Inferior parietal cortex (tissue), 1 donor: ENCODE measurements around the gene NKAPL.
A peak's percentile ranks its signal among the peaks of the same experiment; 100 is the strongest.

Experiments used
- DNase-seq: peaks from one replicate; pipeline ENCODE4 v3.0.0-alpha.2; 2016; ENCODE audit errors: extremely low spot score

Gene NKAPL

GRCh38 chr6:28258877-28259777, at the start of gene NKAPL:
NKAPL (plus strand) TSS chr6:28259297; CDS start chr6:28259372, 75 bp downstream.
- DNase-seq: peak; percentile 64

DNA sequence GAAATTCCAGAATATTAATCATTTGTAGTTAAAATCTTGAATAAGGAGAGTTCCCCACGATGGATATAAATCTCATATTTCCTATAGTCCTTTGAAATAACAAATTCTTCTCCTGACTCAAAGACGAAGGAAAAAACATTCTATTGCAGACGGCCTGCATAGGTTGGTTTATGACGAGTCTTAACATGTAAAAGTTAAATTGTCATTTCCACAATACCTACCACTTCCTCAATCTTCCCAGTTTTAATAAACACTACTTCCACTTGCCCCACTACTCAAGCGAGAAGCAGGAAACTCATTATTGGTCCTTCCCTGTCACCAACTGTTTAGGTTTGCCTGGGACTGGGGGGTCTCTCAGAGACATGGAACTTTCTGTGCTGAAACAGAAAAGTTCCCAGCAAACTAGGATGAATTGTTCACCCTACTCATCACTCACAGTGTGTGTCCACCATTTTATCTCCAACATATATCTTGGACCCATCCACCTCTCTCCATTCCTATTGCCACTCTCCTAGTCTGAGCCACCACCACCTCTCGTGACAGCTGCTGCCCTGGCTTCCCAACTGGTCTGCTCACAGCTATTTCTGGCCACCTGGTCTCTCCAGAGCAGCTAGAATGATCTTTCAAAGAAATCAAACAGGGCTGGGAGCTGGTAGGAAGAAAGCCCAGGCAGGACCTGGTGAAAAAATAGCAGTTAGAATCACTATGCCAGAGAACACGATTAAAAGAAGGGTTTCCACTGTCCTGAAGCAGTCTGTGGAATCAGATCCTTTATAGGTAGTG, 49.2 kb upstream of the NKAPL start:
- DNase-seq: no peak

DNA sequence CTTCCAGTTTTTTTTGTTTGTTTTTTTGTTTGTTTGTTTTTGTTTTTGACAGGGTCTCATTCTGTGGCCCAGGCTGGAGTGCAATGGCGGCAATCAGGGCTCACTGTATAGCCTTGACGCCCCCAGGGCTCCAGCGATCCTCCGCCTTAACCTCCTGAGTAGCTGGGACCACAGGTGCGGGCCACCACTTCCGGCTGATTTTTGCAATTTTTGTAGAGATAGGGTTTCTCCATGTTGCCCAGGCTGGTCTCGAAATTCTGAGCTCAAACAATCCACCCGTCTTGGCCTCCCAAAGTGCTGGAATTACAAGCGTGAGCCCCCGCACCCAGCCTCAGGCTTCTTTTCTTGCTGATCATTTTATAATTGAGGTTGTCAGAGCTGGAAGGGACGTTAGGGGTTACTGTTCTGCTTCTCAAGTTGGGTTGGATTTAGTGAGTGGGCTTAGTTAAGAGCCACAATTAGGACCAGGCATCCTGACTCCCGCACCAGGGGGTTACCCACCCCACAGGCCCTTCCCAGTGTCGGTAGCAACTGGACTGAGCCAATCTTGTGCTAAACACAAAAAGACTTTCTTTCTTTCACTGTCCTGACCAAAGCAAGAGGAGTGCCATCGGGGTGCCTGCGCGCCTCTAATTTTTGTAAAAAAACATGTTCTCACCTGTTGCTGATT, 47.1 kb upstream of the NKAPL start:
- DNase-seq: no peak

- DNase-seq: peak; percentile 54
Observed at GRCh38 chr6:28212510-28213212, 46.4 kb upstream of the NKAPL start.

DNA sequence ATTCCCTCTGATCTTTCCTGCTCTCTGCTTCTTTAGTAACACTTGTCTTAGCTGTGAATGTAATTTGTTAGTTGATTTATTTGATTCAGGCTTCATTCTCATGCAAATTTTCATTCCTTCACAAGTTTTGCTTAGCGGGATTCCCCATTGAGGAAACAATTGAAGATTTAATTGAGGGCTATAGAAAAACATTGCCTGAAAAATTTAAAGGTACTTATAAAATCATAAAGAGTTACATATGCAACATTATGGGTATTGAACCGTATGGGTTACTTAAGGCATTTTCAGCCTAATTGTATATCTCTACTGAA, 45.9 kb upstream of the NKAPL start:
- DNase-seq: no peak

- no peak for DNase-seq
Observed at GRCh38 chr6:28215425-28215824, 43.7 kb upstream of the NKAPL start.

DNA sequence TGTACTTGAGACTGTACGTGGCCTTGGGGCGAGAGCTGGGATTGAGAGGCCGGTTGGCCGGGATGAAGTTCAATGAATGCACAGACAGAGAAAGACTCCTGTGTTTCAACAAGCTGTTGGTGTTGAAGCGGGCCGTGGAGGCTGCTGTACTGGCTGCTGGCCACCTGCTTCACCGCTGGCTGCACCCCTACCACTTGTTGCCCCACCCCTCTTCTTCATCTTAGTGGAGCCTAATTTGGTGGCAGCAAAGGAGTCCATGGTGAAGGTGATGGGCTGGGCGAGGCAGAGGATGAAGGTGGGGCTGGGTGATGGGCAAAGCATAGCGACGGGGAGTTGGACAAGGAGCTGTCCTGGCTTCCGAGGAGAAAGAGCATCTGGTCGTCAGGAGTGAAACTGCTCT, 41.2 kb upstream of the NKAPL start:
- no peak for DNase-seq

DNA sequence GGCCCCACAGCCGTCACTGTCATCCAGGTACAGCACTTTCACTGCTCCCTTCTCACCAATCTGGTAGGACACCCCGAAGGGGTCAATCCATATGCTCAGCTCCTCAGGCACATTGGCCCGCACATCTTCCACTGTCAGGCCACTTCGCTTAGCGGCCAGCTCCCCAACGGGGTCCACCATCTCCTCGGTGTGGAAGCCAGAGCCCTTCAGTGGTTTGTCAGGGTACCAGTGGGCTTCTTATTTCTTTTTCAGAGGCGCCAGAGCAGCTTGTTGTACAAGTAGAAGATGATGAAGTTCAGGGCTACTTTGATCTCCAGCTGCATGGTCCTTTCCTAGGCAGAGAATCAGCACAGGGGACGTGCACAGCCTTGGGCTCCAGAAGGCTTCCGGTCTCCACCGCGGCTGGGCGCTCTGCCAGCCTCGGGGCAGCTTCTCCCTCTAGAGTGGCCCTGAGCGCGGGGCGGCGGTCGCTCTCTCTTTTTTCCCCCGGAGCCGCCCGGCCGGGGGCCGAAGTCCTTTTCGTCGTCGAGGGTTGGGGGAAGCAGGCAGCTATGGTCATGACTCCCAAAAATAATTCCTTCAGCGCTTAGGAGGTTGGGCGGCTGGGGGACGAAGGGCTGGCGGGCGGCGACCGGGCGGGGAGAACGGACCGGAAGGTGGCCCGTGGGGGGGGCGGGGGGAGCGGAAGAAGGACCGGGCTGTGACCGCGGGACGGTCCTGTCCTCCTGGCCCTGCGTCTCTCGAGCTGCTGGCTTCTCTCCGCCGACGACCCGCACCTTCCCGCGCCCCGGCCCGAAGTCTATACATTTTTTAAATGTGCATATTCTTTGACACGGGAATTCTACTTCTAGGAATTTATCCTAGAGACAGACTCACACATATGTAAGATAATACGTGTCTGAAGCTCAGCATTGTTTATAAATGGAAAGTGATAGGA, 40.5 kb upstream of the NKAPL start:
- DNase-seq: peak; percentile 52

GRCh38 chr6:28220257-28221133, 38.6 kb upstream of the NKAPL start:
- no peak for DNase-seq

GRCh38 chr6:28224131-28225055, 34.7 kb upstream of the NKAPL start:
- no peak for DNase-seq

DNA sequence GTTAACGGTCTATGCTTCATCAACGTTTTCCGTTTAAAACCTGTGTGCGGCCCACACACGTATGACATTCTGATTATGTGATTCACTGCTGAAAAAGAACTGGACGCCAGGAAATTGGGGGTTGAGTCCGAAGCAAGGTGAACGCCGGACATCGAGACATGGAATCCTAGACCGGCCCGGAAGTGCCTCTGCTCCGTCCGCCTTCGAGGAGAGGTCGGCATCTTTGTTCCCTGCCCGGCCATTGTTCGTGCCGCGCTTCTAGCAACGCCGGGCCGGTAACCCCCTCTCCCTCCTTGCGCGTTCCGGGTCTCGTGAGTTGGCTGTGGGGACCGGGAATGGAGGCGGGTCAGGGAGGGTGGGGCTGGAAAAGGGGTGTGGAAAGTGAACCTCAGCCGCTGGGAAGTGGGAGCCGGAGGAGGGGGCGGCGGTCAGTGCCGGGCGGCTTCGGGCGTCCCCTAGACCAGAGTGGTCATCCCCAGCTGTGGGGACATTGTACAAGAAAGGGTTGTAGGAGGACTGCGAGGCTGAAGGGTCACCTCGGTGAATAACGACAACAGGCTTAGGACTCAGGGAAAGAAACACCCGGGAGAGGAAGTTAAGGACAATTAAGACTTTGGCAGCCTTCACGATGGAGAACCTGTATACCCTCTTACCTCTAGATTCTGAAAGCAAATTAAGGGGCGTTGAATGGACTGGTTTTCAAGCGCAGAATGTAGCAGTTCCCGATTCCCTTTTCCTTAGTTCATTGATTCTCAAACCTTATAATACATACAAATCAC, 33.9 kb upstream of the NKAPL start, which contains the start of gene ZSCAN9:
TSS of gene ZSCAN9 (plus strand) at position 220 of the 779 bp plus-strand sequence. CDS start 1,810 bp downstream, outside the sequence.
- DNase-seq: peak; percentile 76

DNA sequence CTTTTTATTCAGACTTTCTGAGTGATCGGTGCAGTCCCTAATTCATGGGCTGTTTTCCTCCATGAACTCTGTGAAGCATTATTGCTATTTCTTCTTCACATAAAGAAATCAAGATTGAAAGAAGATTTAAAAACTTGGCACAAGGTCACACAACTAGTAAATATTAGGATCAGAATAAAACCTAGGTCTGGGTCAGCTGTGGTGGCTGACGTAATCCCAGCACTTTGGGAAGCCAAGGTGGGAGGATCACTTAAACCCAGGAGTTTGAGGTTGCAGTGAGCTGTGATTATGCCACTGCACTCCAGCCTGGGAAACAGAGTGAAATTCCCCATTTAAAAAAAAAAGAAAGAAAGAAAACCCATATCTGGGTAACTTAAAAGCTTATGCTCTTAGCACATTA, 32.6 kb upstream of the NKAPL start:
- DNase-seq: no peak

- no peak for DNase-seq
Observed at GRCh38 chr6:28232785-28233184, 26.3 kb upstream of the NKAPL start.

- no peak for DNase-seq
Observed at GRCh38 chr6:28235912-28236452, 23.1 kb upstream of the NKAPL start.

DNA sequence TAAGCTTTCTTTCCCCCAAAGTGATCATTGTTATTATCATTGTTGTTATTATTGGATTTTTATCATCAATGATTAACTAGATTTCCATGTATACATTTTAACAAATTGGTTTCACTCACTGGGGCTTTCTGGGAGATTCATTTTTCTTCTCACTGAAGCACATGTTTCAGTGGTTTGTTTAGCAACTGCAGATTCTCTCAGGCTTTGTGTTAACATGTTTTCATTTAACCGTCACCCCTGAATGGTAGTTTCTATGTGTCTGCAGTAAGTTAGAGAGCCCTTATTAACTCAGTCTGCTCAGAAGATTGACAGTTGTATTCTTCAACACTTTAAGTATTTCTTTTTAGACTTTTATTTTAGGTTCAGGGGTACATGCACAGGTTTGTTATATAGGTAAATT, 19.5 kb upstream of the NKAPL start:
- no peak for DNase-seq

GRCh38 chr6:28240471-28240870, 18.6 kb upstream of the NKAPL start:
- DNase-seq: no peak

- no peak for DNase-seq
Observed at GRCh38 chr6:28243946-28244345, 15.2 kb upstream of the NKAPL start.
